Mucosa of rectum (tissue), 2 donors: ENCODE data around the gene RGS3.

Experiments used
- H3K27ac ChIP-seq, 2 donors: one replicate each; pipeline ENCODE4 v1.7.0; 2013; ENCODE audit warnings: inconsistent platforms in 2 of 2, low read depth in 2 of 2, low read length in 2 of 2
- H3K27me3 ChIP-seq, 2 donors: one replicate each; pipeline ENCODE4 v1.7.0; 2013; ENCODE audit warnings: low read length in 2 of 2; ENCODE audit not compliant: control insufficient read depth in 2 of 2, insufficient read depth in 2 of 2
- H3K36me3 ChIP-seq, 2 donors: one replicate each; pipeline ENCODE4 v1.7.0; 2013; ENCODE audit warnings: low read length in 2 of 2; ENCODE audit not compliant: control insufficient read depth in 2 of 2, insufficient read depth in 2 of 2
- H3K4me1 ChIP-seq, 2 donors: one replicate each; pipeline ENCODE4 v1.7.0; 2013; ENCODE audit warnings: low read length in 2 of 2, mild to moderate bottlenecking in 1 of 2; ENCODE audit not compliant: control insufficient read depth in 2 of 2, insufficient read depth in 2 of 2
- H3K4me3 ChIP-seq, 2 donors: one replicate each; pipeline ENCODE4 v1.7.0; 2013; ENCODE audit warnings: low read length in 2 of 2
- H3K9ac ChIP-seq, 2 donors: one replicate each; pipeline ENCODE4 v1.7.0; 2013; ENCODE audit warnings: low read length in 2 of 2, low read depth in 1 of 2, mild to moderate bottlenecking in 1 of 2
- H3K9me3 ChIP-seq, 2 donors: one replicate each; pipeline ENCODE4 v1.7.0; 2013; ENCODE audit warnings: low read length in 2 of 2; ENCODE audit not compliant: control insufficient read depth in 2 of 2
- donor health status: healthy.
- donor health status: Normal muscosa, but diverticular disease.

Gene RGS3

DNA sequence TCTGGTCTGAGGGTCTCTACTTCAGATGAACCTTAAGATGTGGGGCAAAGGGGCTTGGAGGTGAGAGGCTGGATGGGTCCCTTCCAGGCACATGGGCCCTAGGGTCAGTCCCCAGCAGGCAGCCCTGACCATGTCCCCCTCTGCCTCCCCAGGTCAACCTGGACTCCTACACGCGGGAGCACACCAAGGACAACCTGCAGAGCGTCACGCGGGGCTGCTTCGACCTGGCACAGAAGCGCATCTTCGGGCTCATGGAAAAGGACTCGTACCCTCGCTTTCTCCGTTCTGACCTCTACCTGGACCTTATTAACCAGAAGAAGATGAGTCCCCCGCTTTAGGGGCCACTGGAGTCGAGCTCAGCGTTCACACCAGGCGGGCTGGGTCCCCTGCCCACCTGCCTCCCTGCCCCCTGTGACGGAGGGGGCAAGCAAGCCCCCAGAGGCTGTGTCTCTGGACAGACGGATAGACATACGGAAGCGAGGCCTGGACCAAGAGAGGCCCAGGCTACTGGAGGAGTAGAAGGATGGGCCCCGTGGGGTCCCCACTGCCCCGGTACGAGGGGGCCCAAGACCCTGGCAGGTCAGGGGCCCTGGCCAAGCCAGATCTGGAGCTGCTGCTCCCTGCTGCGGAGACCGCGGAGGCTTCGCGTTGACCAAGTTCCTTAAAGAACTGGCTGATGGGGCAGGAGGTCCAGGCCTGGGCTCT lies 133.2 kb downstream of the RGS3 start:
- no peaks in the 10 kb centered on the region for H3K27me3 ChIP-seq
- H3K4me1 ChIP-seq: peaks cover 3% of the 10 kb centered on the region in 2 donors
- no peak overlapping the region for H3K9ac ChIP-seq
- peaks cover 28 to 36% of the 10 kb centered on the region in 2 donors for H3K36me3 ChIP-seq
- H3K9me3 ChIP-seq: no peaks in the 10 kb centered on the region
- no peak overlapping the region for H3K27ac ChIP-seq
- H3K4me3 ChIP-seq: no peak overlapping the region

- no peaks in the 10 kb centered on the region for H3K9me3 ChIP-seq
- H3K9ac ChIP-seq: no peak overlapping the region
- H3K27ac ChIP-seq: no peak overlapping the region
- H3K4me3 ChIP-seq: no peak overlapping the region
- no peaks in the 10 kb centered on the region for H3K27me3 ChIP-seq
- peaks cover 26 to 36% of the 10 kb centered on the region in 2 donors for H3K36me3 ChIP-seq
- peaks cover 0 to 7% of the 10 kb centered on the region in 2 donors for H3K4me1 ChIP-seq
Observed at GRCh38 chr9:113597390-113598241, 134.1 kb downstream of the RGS3 start.

GRCh38 chr9:113598451-113598850 lies 134.9 kb downstream of the RGS3 start:
- H3K27me3 ChIP-seq: no peaks in the 10 kb centered on the region
- H3K4me3 ChIP-seq: no peak overlapping the region
- H3K9me3 ChIP-seq: no peaks in the 10 kb centered on the region
- no peak overlapping the region for H3K27ac ChIP-seq
- peaks cover 0 to 7% of the 10 kb centered on the region in 2 donors for H3K4me1 ChIP-seq
- peaks cover 26 to 36% of the 10 kb centered on the region in 2 donors for H3K36me3 ChIP-seq
- no peak overlapping the region for H3K9ac ChIP-seq

DNA sequence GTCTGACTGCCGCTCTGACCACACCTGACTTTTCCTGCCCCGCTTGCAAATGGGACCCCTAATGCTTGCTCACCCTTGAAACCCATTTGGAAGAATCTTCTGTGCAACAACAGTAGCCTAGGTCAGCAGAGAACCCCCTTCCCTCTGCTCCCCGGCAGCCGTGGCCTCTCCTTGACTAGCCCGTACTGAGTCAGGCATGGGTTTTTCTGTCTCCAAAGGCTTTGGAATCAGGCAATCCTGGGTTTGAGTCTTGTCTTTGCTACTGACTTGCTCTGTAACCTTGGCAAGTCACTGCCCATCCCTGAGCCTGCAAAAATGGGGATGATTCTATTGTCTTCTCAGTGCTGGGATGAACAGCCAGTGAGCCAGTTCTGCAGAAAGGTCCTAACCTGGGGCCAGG lies 135.4 kb downstream of the RGS3 start:
- peaks cover 26 to 36% of the 10 kb centered on the region in 2 donors for H3K36me3 ChIP-seq
- no peak overlapping the region for H3K27ac ChIP-seq
- H3K4me3 ChIP-seq: no peak overlapping the region
- peaks cover 0 to 7% of the 10 kb centered on the region in 2 donors for H3K4me1 ChIP-seq
- no peaks in the 10 kb centered on the region for H3K9me3 ChIP-seq
- H3K27me3 ChIP-seq: no peaks in the 10 kb centered on the region
- no peak overlapping the region for H3K9ac ChIP-seq

GRCh38 chr9:113599646-113600022 lies 136.1 kb downstream of the RGS3 start:
- H3K36me3 ChIP-seq: peaks cover 26 to 34% of the 10 kb centered on the region in 2 donors
- no peak overlapping the region for H3K4me3 ChIP-seq
- no peak overlapping the region for H3K27ac ChIP-seq
- no peaks in the 10 kb centered on the region for H3K9me3 ChIP-seq
- no peak overlapping the region for H3K9ac ChIP-seq
- H3K27me3 ChIP-seq: no peaks in the 10 kb centered on the region
- peaks cover 0 to 7% of the 10 kb centered on the region in 2 donors for H3K4me1 ChIP-seq

DNA sequence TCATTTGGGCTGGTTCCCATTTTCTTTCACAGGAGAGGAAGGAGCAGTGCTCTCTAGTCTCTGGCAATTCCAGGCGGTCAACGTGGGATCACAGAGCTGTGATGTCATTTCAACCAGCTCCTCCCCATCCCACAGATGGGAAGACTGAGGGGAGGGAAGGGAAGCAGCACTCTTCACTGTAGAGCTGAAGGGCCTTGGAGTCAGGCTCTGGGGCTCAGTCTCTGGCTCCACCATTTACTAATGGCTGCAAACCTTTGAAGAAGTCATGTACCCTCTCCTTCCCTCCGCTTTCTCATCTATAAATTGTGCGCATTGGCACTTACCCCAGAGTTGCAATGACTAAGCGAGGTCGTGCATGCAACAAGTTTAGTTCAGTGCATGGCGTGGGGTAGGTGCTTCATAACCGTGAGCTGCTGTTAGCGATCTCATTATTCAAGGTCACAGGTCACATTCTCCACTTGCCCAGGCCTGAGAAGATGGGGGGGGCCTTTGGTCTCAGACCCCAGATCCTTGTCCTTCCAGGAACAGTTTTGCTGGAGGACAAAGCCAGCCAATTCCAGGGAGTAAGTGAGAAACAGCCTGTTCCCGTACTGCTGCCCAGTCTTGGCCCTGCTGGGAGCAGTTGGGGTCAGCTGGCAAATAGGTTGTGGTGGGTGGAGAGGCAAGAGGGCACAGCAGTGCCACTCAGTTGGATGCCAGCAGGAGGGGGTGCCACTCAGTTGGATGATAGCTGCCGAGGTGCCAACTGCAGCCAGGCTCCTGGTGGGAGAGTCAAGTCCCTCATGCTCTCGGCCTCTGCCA lies 136.7 kb downstream of the RGS3 start:
- no peak overlapping the region for H3K4me3 ChIP-seq
- H3K36me3 ChIP-seq: peaks cover 26 to 28% of the 10 kb centered on the region in 2 donors
- H3K27ac ChIP-seq: no peak overlapping the region
- no peak overlapping the region for H3K9ac ChIP-seq
- no peaks in the 10 kb centered on the region for H3K9me3 ChIP-seq
- H3K4me1 ChIP-seq: peaks cover 0 to 7% of the 10 kb centered on the region in 2 donors
- no peaks in the 10 kb centered on the region for H3K27me3 ChIP-seq

GRCh38 chr9:113600871-113601614 lies 137.5 kb downstream of the RGS3 start:
- Histone ChIP-seq H3K27ac (no peak overlapping the region), H3K4me3 (no peak overlapping the region), H3K4me1 (peaks cover 0 to 7% of the 10 kb centered on the region in 2 donors), H3K27me3 (no peaks in the 10 kb centered on the region), H3K9me3 (no peaks in the 10 kb centered on the region), H3K36me3 (peaks cover 20 to 21% of the 10 kb centered on the region in 2 donors), H3K9ac (no peak overlapping the region)

GRCh38 chr9:113601656-113602055 lies 138.1 kb downstream of the RGS3 start:
- Histone ChIP-seq H3K4me1 (peaks cover 0 to 7% of the 10 kb centered on the region in 2 donors), H3K36me3 (peaks cover 14 to 15% of the 10 kb centered on the region in 2 donors), H3K27ac (no peak overlapping the region), H3K27me3 (no peaks in the 10 kb centered on the region), H3K9me3 (no peaks in the 10 kb centered on the region), H3K4me3 (no peak overlapping the region), H3K9ac (no peak overlapping the region)

DNA sequence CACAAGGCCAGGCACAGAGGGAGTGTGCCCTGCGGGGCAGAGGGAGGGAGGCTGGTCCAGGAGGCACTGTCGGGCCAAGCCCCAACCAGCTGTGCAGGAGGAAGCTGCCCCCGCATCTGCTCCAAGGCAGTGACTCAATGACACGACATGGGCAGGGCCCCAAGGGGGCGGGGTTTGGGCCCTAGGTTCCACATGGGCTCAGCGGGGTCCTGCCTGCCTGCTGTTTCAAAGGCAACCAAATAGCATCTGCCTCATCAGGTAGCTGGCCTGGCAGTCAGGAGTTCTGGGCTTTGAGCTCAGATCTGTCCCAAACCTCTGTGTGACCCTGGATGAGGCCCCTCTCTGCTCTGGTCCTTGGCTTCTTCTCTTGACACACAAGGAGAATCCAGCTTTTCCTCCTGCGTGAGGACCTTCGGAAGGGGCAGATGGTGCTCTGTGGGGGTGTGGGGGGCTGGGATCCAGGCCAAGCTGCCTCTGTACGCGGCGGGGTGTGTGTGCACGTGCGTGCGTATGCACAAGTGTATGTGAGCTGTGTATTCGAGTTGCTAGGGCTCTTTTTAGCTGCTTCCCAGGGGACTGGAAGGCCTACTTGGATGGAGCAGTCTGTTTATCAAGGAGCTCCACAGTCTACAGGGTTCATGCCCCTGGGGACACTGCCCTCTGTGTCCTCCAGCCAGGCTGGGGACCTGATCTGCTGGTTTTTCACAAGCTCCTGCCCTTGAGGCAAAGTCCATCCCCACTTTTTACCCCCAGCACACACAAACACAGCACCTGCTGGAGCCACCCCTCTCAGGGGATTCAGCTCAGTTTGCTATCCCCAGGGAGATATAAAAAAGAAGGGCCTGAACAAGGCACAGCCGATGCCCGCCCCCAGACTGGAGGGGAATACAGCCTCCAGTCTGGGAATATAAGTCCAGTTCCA lies 138.9 kb downstream of the RGS3 start:
- Histone ChIP-seq H3K9me3 (no peaks in the 10 kb centered on the region), H3K36me3 (peaks cover 8 to 9% of the 10 kb centered on the region in 2 donors), H3K27me3 (no peaks in the 10 kb centered on the region), H3K27ac (no peak overlapping the region), H3K4me1 (peaks cover 0 to 7% of the 10 kb centered on the region in 2 donors), H3K9ac (no peak overlapping the region), H3K4me3 (no peak overlapping the region)
